ENCODE results near the gene SUGCT. TPM values are rescaled to one million over a fixed set of nuclear protein-coding genes. Genes with fewer than 3 reads are reported as not detected.

SUGCT gene
- total RNA-seq, 1 experiment from 2014 or later: 9.9 TPM

- H3K27ac Mint-ChIP-seq (ENCODE audit: unreplicated experiment): no peak overlapping the region
- no peak overlapping the region for H3K4me3 Mint-ChIP-seq (ENCODE audit: unreplicated experiment)
- no peaks in the 10 kb centered on the region for H3K4me1 Mint-ChIP-seq (ENCODE audit: low read depth, unreplicated experiment)
- no peak for DNase-seq
- no peak for TF ChIP-seq CTCF (IDR thresholded peaks at IDR 0.05; ENCODE audit: insufficient read depth in 1 of 2, low read depth in 1 of 2, low read length in 1 of 2, severe bottlenecking in 1 of 2, unreplicated experiment in 1 of 2)
- no peaks in the 10 kb centered on the region for H3K27me3 Mint-ChIP-seq (ENCODE audit: insufficient read depth, unreplicated experiment)
- Histone ChIP-seq H3K9me3 (no peaks in the 10 kb centered on the region), H3K27me3 (replicated peaks; ENCODE audit: control insufficient read depth, insufficient read depth, low read length) (no peaks in the 10 kb centered on the region), H3K4me1 (no peaks in the 10 kb centered on the region), H3K36me3 (ENCODE audit: control insufficient read depth, insufficient read depth, low read length) (no peaks in the 10 kb centered on the region), H3K4me3 (ENCODE audit: low read depth, low read length) (no peak overlapping the region)
- ChIA-PET CTCF (no interaction called here), POLR2A (no interaction called here)
- intact Hi-C loops (cut with micrococcal nuclease; ENCODE audit: unreplicated experiment): no loop called here
- H3K9me3 Mint-ChIP-seq (ENCODE audit: unreplicated experiment): no peaks in the 10 kb centered on the region
- BruUV-seq (replicated peaks): no TSS peak
- no peaks in the 10 kb centered on the region for H3K36me3 Mint-ChIP-seq (ENCODE audit: insufficient read depth, unreplicated experiment)
Measured at GRCh38 chr7:40682696-40683095, 547.9 kb downstream of the SUGCT start.

- no peaks in the 10 kb centered on the region for H3K4me1 Mint-ChIP-seq (ENCODE audit: low read depth, unreplicated experiment)
- H3K27ac Mint-ChIP-seq (ENCODE audit: unreplicated experiment): no peak overlapping the region
- POLR2A ChIA-PET: no interaction called here
- CTCF ChIA-PET: no interaction called here
- H3K27me3 ChIP-seq (replicated peaks; ENCODE audit: control insufficient read depth, insufficient read depth, low read length): no peaks in the 10 kb centered on the region
- H3K9me3 Mint-ChIP-seq (ENCODE audit: unreplicated experiment): no peaks in the 10 kb centered on the region
- no peak for DNase-seq
- no peaks in the 10 kb centered on the region for H3K36me3 ChIP-seq (ENCODE audit: control insufficient read depth, insufficient read depth, low read length)
- H3K9me3 ChIP-seq: no peaks in the 10 kb centered on the region
- H3K4me3 ChIP-seq (ENCODE audit: low read depth, low read length): no peak overlapping the region
- no peak for TF ChIP-seq CTCF (IDR thresholded peaks at IDR 0.05; ENCODE audit: insufficient read depth in 1 of 2, low read depth in 1 of 2, low read length in 1 of 2, severe bottlenecking in 1 of 2, unreplicated experiment in 1 of 2)
- no peak overlapping the region for H3K4me3 Mint-ChIP-seq (ENCODE audit: unreplicated experiment)
- no peaks in the 10 kb centered on the region for H3K36me3 Mint-ChIP-seq (ENCODE audit: insufficient read depth, unreplicated experiment)
- no peaks in the 10 kb centered on the region for H3K4me1 ChIP-seq
- BruUV-seq (replicated peaks): no TSS peak
- intact Hi-C loops (cut with micrococcal nuclease; ENCODE audit: unreplicated experiment): no loop called here
- no peaks in the 10 kb centered on the region for H3K27me3 Mint-ChIP-seq (ENCODE audit: insufficient read depth, unreplicated experiment)
Measured at GRCh38 chr7:40694026-40694809, 559.4 kb downstream of the SUGCT start.

GRCh38 chr7:40694991-40695390 is 560.2 kb downstream of the SUGCT start:
- BruUV-seq (replicated peaks): no TSS peak
- POLR2A ChIA-PET: no interaction called here
- TF ChIP-seq CTCF (IDR thresholded peaks at IDR 0.05; ENCODE audit: insufficient read depth in 1 of 2, low read depth in 1 of 2, low read length in 1 of 2, severe bottlenecking in 1 of 2, unreplicated experiment in 1 of 2): no peak
- no peaks in the 10 kb centered on the region for H3K4me1 ChIP-seq
- no peaks in the 10 kb centered on the region for H3K36me3 Mint-ChIP-seq (ENCODE audit: insufficient read depth, unreplicated experiment)
- intact Hi-C loops (cut with micrococcal nuclease; ENCODE audit: unreplicated experiment): no loop called here
- no peaks in the 10 kb centered on the region for H3K4me1 Mint-ChIP-seq (ENCODE audit: low read depth, unreplicated experiment)
- H3K27ac Mint-ChIP-seq (ENCODE audit: unreplicated experiment): no peak overlapping the region
- H3K9me3 Mint-ChIP-seq (ENCODE audit: unreplicated experiment): no peaks in the 10 kb centered on the region
- no peak overlapping the region for H3K4me3 ChIP-seq (ENCODE audit: low read depth, low read length)
- no peaks in the 10 kb centered on the region for H3K36me3 ChIP-seq (ENCODE audit: control insufficient read depth, insufficient read depth, low read length)
- no peaks in the 10 kb centered on the region for H3K9me3 ChIP-seq
- no peak for DNase-seq
- no peaks in the 10 kb centered on the region for H3K27me3 Mint-ChIP-seq (ENCODE audit: insufficient read depth, unreplicated experiment)
- CTCF ChIA-PET: no interaction called here
- no peaks in the 10 kb centered on the region for H3K27me3 ChIP-seq (replicated peaks; ENCODE audit: control insufficient read depth, insufficient read depth, low read length)
- no peak overlapping the region for H3K4me3 Mint-ChIP-seq (ENCODE audit: unreplicated experiment)
